ENCODE results near the gene SPTLC1. TPM values are rescaled to one million over a fixed set of nuclear protein-coding genes. Genes with fewer than 3 reads are reported as not detected.
"Not testable (repeated sequence)": the region's sequence is repeated elsewhere in the genome, so short reads cannot be mapped to it uniquely, and the experiment has no call there.

Gene SPTLC1
- total and polyA plus RNA-seq, 5 experiments from 2014 or later = 36.0 to 58.2 (median 41.4) TPM

DNA sequence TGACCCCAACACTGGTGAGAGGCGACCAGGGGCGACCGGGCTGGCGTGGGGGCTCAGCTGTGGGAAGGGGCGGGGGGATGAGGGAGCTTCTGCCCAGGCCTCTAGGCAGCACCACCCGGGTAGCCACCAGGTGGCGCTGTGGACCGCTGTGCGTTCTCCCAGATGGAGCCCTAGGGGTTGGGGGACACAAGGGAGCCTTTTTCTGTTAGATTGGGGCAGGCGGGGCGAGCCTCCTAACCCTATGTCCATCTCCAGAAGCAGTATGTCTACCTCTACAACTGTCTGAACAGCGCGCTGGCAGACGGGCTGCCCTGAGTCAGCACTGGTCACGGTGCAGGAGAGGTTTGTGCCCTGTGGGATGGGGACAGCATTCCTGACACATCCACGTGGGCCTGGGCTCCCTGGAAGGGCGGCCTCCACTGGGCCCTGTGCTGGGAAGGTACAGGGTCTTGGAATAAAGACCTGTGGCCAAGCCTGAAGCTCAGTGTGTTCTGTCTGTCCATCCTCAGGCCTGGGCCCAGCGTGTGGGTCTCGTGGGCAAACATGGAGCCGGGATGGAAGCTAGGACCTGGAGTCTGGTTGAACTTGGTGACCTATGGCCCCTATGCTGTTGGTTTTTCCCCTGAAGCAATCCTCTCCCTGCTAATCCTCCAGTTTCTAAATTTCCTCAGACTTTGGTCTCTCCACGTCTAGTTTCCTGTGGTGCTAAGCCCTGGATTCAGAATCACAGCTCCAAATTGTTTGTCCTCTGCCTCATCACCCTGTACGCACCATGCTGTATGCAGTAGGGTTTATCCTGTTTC, 23.1 kb upstream of the SPTLC1 start:
- no peak overlapping the region for H3K27ac Mint-ChIP-seq
- H3K4me1 Mint-ChIP-seq = peaks cover 12 to 25% (median 17%) of the 10 kb centered on the region in 4 donors
- H3K36me3 Mint-ChIP-seq = no peaks in the 10 kb centered on the region
- DNase-seq (peak; percentile 34 to 80 (median 66)), ATAC-seq (peak; percentile 66 to 70)
- peaks cover 14 to 59% (median 44%) of the 10 kb centered on the region in 5 donors for H3K27me3 Mint-ChIP-seq
- peak overlapping the region in 1 of 10 donors; percentile 32 for H3K4me3 Mint-ChIP-seq
- POLR2A ChIA-PET = interaction anchor here (0.6 kb wide), 1 partner anchor 649 kb away, joined by 11 read pairs; no protein-coding TSS in a partner anchor
- no peaks in the 10 kb centered on the region for H3K9me3 Mint-ChIP-seq

DNA sequence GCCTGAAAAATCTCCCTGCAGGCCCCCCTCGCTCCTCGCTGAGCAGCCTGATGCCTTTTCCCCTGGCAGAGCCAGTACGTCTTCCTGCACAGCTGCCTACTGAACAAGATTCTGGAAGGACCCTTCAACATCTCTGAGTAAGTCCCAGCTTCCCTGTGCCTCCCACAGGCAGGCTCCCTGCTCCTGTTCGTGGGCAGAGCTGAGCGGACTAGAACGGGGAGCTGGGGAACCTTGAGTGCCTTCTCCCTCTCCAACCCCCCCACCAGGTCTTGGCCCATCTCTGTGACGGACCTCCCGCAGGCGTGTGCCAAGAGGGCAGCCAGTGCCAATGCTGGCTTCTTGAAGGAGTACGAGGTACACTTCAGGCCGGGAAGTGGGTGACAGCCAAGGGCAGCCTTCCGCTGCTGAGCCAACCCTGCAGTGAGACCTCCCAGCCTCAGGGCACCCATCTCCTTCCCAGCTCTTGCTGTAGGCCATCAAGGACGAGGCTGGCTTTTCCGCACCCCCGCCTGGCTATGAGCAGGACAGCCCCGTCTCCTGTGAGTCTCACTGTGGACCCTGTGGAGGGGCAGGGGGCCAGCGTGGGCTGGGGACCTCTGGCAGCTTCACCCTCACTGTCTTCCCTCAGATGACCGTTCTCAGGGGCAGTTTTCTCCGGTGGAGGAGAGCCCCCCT, 21.1 kb upstream of the SPTLC1 start:
- no peak for ATAC-seq
- no peak for DNase-seq
- Mint-ChIP-seq H3K9me3 (peaks cover 0 to 5% (median 2%) of the 10 kb centered on the region in 9 donors), H3K27me3 (peaks cover 15 to 57% (median 37%) of the 10 kb centered on the region in 5 donors), H3K4me1 (peaks cover 14 to 25% (median 23%) of the 10 kb centered on the region in 4 donors), H3K27ac (no peak overlapping the region), H3K4me3 (no peak overlapping the region), H3K36me3 (peaks cover 0 to 3% (median 0%) of the 10 kb centered on the region in 3 donors)
- POLR2A ChIA-PET = no interaction called here

DNA sequence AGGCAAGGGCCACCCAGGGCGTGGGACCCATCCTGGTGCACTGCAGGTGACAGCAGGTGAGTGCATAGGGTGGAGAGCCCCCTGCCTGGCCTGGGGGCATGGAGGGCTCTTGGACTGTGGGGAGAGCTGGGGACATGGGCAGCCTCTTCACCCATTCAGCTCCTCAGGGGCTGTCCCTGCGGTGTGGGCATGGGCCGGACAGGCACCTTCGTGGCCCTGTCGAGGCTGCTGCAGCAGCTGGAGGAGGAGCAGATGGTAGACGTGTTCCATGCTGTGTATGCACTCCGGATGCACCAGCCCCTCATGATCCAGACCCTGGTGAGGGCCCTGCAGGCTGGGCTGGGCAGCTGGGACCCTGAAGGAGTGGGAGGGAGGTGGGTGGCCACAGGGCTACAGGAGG, 20.4 kb upstream of the SPTLC1 start:
- Mint-ChIP-seq H3K27me3 (peaks cover 15 to 57% (median 37%) of the 10 kb centered on the region in 5 donors), H3K27ac (no peak overlapping the region), H3K4me3 (no peak overlapping the region), H3K9me3 (peaks cover 0 to 11% (median 8%) of the 10 kb centered on the region in 9 donors), H3K4me1 (peaks cover 10 to 19% (median 17%) of the 10 kb centered on the region in 4 donors), H3K36me3 (peaks cover 0 to 8% (median 2%) of the 10 kb centered on the region in 3 donors)
- ATAC-seq = no peak
- POLR2A ChIA-PET = no interaction called here
- DNase-seq = no peak

DNA sequence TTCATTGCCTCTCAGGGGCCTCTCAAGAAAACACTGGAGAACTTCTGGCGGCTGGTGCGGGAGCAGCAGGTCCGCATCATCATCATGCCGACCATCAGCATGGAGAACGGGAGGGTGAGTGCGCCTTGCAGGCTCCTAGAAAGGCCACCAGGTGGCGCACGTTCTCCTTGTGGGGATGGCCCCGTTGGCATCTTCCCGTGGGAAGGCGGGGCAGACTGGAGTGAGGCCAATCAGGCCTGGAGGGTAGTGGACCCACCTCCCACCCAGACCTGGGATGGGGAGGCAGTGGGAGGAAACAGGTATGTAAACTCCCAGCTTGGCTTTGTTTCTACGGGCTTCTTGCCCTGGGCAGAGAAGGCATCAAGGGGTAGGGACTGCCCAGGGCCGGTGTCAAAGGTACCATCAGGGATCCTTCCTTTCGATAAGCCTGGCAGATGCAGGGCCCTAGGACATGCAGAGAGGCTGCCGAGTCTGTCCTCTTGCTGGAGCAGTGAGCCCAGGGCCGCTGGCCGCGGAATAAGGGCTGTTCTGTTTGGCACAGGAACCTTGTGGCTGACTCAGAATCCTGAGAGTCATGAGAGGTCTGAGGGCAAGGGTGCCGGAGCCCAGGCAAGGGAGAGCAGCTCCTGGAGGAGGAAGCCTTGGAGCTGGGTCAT, 18.9 kb upstream of the SPTLC1 start:
- H3K27ac Mint-ChIP-seq = peak overlapping the region in 1 of 10 donors; percentile 17
- peaks cover 17 to 48% (median 28%) of the 10 kb centered on the region in 5 donors for H3K27me3 Mint-ChIP-seq
- POLR2A ChIA-PET = no interaction called here
- H3K4me3 Mint-ChIP-seq = peak overlapping the region in 8 of 10 donors; percentile 0 to 63 (median 23)
- H3K4me1 Mint-ChIP-seq = peaks cover 6 to 17% (median 11%) of the 10 kb centered on the region in 4 donors
- ATAC-seq = peak; percentile 76 to 89
- peak; percentile 52 to 82 (median 64) for DNase-seq
- H3K36me3 Mint-ChIP-seq = peaks cover 0 to 8% (median 2%) of the 10 kb centered on the region in 3 donors
- H3K9me3 Mint-ChIP-seq = peaks cover 0 to 13% (median 8%) of the 10 kb centered on the region in 9 donors

DNA sequence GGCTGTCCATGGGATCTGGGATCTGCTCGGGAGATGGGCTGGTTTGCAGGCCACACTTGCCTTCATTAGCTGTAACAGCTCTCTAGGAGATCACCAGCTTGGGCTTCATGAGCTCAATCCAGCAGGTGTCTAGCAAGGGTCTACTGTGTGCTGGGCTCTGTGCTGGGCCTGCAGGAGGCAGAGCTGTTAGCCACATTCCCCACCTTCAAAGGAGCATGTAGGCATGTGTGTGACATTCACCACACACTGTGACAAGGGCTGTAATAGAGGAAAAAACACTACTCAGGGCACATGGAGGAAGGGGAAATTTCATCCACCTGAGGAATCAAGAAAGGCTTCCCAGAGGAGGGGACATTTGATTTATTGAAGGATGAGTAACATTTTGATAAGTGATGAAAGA, 17.7 kb upstream of the SPTLC1 start:
- Mint-ChIP-seq H3K9me3 (peaks cover 0 to 13% (median 8%) of the 10 kb centered on the region in 9 donors), H3K4me3 (peak overlapping the region in 2 of 10 donors; percentile 20 to 70), H3K4me1 (peaks cover 6 to 17% (median 10%) of the 10 kb centered on the region in 4 donors), H3K27me3 (peaks cover 17 to 48% (median 28%) of the 10 kb centered on the region in 5 donors), H3K27ac (peak overlapping the region in 1 of 10 donors; percentile 61)
- ATAC-seq = peak in 1 of 2 donors; percentile 29
- POLR2A ChIA-PET, DNase-seq, H3K36me3 Mint-ChIP-seq: not testable (repeated sequence)

DNA sequence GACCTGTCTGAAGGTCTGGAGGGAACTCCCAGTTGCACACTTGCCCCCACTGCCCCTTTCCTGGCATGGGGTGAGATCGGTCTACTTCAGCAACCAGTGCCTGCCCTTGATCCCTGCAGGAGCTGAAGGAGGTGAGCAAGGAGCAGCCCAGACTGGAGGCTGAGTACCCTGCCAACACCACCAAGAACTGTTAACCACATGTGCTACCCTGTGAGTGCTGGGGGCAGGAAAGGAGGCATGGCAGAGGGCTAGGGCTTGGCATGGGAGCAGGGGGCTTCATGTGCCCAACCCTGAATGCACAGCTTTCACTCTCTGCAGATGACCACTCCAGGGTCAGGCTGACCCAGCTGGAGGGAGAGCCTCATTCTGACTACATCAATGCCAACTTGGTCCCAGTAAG, 17.3 kb upstream of the SPTLC1 start:
- POLR2A ChIA-PET = no interaction called here
- ATAC-seq (no peak), DNase-seq (no peak)
- peaks cover 17 to 48% (median 28%) of the 10 kb centered on the region in 5 donors for H3K27me3 Mint-ChIP-seq
- peaks cover 0 to 13% (median 8%) of the 10 kb centered on the region in 9 donors for H3K9me3 Mint-ChIP-seq
- H3K4me3 Mint-ChIP-seq = no peak overlapping the region
- peaks cover 0 to 8% (median 2%) of the 10 kb centered on the region in 3 donors for H3K36me3 Mint-ChIP-seq
- H3K27ac Mint-ChIP-seq = no peak overlapping the region
- H3K4me1 Mint-ChIP-seq = peaks cover 6 to 17% (median 10%) of the 10 kb centered on the region in 4 donors

DNA sequence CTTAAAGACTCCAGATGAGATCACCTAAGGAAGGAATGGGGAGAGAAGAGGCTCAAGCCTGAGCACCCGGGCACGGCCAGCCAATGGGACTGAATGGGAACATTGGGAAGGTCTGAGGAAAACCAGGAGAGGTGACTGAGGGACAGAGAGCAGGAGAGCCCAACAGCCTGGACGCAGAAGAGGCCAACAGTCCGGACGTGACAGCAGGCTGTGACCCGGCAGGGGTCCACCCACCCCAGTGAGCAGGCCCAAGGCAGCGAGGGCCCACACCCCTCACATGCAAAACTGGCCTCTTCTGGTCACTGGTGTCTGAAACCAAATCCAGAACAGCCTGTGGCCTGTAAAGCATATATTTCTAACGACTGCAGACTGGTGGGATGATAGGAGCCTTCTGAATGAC, 7.6 kb upstream of the SPTLC1 start:
- Mint-ChIP-seq H3K4me1 (no peaks in the 10 kb centered on the region), H3K4me3 (no peak overlapping the region), H3K9me3 (no peaks in the 10 kb centered on the region), H3K27ac (no peak overlapping the region), H3K36me3 (no peaks in the 10 kb centered on the region), H3K27me3 (peaks cover 0 to 12% (median 2%) of the 10 kb centered on the region in 5 donors)
- no peak for DNase-seq
- POLR2A ChIA-PET = no interaction called here
- no peak for ATAC-seq

DNA sequence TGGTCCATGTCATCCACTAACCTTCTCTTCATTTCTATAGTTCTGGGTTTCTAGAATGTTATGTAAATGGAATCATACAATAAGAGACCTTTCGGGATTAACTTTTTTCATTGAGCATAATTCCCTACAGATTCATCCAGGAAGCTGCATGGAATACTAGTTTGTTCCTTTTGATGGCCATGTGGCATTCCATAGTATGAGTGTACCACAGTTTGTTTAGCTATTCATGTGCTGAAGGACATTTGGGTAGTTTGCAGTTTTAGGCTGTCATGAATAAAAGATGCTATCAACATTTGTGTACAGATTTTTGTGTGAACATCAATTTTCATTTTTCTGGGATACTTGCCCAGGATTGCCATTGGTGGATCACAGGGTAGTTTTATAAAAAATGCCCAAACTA, 6.8 kb upstream of the SPTLC1 start:
- no peaks in the 10 kb centered on the region for H3K36me3 Mint-ChIP-seq
- H3K4me3 Mint-ChIP-seq = no peak overlapping the region
- POLR2A ChIA-PET = no interaction called here
- peaks cover 0 to 12% (median 2%) of the 10 kb centered on the region in 5 donors for H3K27me3 Mint-ChIP-seq
- ATAC-seq (no peak), DNase-seq (no peak)
- H3K27ac Mint-ChIP-seq = no peak overlapping the region
- no peaks in the 10 kb centered on the region for H3K4me1 Mint-ChIP-seq
- H3K9me3 Mint-ChIP-seq = no peaks in the 10 kb centered on the region

DNA sequence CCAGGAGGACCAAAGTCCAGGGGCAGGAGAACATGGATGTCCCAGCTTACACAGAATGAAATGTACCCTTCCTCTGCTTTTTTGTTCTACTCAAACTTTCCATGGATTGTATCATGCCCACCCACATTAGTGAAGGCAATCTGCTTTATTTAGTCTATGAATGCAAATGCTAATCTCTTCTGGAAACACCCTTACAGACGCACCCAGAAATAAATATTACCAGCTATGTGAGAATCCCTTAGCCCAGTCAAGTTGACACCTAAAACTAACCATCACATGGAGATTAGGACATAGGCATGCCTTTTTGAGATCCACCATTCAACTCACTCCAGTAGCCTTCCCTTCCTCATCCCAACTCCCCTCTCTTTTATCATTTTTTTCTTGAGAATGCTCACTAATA, 6.1 kb upstream of the SPTLC1 start:
- DNase-seq (no peak), ATAC-seq (no peak)
- no peak overlapping the region for H3K27ac Mint-ChIP-seq
- no peak overlapping the region for H3K4me3 Mint-ChIP-seq
- no peaks in the 10 kb centered on the region for H3K9me3 Mint-ChIP-seq
- peaks cover 0 to 12% (median 2%) of the 10 kb centered on the region in 5 donors for H3K27me3 Mint-ChIP-seq
- H3K4me1 Mint-ChIP-seq = peaks cover 0 to 2% (median under 1%) of the 10 kb centered on the region in 4 donors
- POLR2A ChIA-PET = no interaction called here
- H3K36me3 Mint-ChIP-seq = no peaks in the 10 kb centered on the region

DNA sequence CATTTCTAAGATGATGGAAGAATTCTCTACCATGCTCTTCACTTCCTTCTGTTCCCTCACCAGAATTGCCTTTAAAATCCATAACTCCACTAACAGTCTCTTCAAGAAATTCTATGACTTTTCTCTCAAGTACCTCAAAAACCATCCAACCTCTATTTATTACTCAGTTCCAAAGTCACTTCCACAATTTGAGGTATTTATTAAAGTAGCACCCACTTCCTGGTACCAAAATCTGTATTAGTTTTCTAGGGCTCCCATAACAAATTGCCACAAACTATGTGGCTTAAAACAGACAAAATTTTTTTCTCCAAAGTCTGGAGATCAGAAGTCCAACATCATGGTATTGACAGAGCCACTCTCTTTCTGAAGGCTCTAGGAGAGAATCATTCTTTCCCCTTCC, 4.9 kb upstream of the SPTLC1 start:
- Mint-ChIP-seq H3K4me3 (no peak overlapping the region), H3K4me1 (peaks cover 2 to 8% (median 5%) of the 10 kb centered on the region in 4 donors), H3K9me3 (peaks cover 0 to 2% (median 0%) of the 10 kb centered on the region in 9 donors), H3K27me3 (peaks cover 0 to 12% (median 2%) of the 10 kb centered on the region in 5 donors), H3K36me3 (peaks cover 0 to under 1% (median 0%) of the 10 kb centered on the region in 3 donors), H3K27ac (peak overlapping the region in 1 of 10 donors; percentile 78)
- ATAC-seq = no peak
- DNase-seq = no peak
- POLR2A ChIA-PET = no interaction called here

DNA sequence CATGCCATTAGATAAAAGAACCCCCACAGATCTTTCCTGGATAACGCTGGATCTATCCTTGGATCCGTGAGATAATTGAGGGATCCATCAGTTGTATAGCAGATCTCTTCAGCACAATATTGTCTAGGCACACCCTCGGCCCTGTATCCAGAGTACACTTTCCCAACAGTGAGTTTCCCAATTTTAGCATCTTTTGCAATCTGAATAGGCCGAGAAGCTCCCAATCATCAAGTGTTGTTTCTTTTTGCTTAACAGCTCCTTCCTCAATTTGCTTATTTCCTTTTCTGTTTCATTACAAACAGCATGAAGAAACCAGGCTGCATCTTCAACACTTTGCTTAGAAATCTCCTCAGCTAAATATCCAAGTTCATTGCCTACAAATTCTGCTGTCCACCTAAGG, 4.4 kb upstream of the SPTLC1 start:
- Mint-ChIP-seq H3K4me1 (peaks cover 5 to 10% (median 7%) of the 10 kb centered on the region in 4 donors), H3K36me3 (peaks cover 0 to 2% (median 0%) of the 10 kb centered on the region in 3 donors), H3K4me3 (no peak overlapping the region), H3K9me3 (peaks cover 0 to 2% (median 0%) of the 10 kb centered on the region in 9 donors), H3K27me3 (peaks cover 0 to 12% (median 2%) of the 10 kb centered on the region in 5 donors), H3K27ac (no peak overlapping the region)
- ATAC-seq = no peak
- POLR2A ChIA-PET = no interaction called here
- DNase-seq = no peak

DNA sequence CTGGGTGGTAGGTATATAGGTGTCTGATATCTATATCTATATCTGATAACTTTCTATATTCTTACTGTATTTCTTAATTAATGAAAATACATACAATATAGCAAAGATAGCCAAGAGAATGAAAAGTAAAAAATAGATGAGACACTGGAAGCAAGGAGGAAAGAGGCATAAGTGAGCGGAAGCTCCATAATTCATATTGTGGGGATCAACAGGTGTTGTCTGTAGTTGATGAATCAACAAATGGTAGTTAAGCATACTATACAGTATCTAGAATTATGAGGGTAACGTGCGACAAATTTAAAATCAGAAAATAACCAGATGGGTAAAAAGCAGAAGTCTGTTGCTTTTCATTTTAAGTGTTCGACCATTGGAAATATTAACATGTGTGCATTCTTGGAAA, 7.1 kb downstream of the SPTLC1 start:
- Mint-ChIP-seq H3K4me3 (no peak overlapping the region), H3K36me3 (peaks cover 5 to 68% (median 35%) of the 10 kb centered on the region in 3 donors), H3K27ac (no peak overlapping the region), H3K27me3 (no peaks in the 10 kb centered on the region), H3K9me3 (no peaks in the 10 kb centered on the region), H3K4me1 (peaks cover 14 to 35% (median 28%) of the 10 kb centered on the region in 4 donors)
- ATAC-seq (no peak), DNase-seq (no peak)
- POLR2A ChIA-PET = no interaction called here

Measured in naive thymus-derived CD8-positive, alpha-beta T cell (primary cell).